Muscle layer of duodenum (tissue), 2 donors: ENCODE measurements around the gene MAD1L1.

ENCODE experiments used
- H3K27ac ChIP-seq: one replicate; pipeline ENCODE4 v1.7.0; 2013; ENCODE audit warnings: mild to moderate bottlenecking, low read length
- H3K27me3 ChIP-seq: one replicate; pipeline ENCODE4 v1.7.0; 2013; ENCODE audit warnings: low read depth, mild to moderate bottlenecking, control low read depth, low read length
- H3K36me3 ChIP-seq, 2 donors: one replicate each; pipeline ENCODE4 v1.7.0; 2013; ENCODE audit warnings: low read length in 2 of 2, control low read depth in 1 of 2, mild to moderate bottlenecking in 1 of 2; ENCODE audit not compliant: insufficient read depth in 2 of 2, control insufficient read depth in 1 of 2
- H3K4me1 ChIP-seq, 2 donors: one replicate each; pipeline ENCODE4 v1.7.0; 2013; ENCODE audit warnings: low read length in 2 of 2, mild to moderate bottlenecking in 2 of 2, control low read depth in 1 of 2, moderate library complexity in 1 of 2; ENCODE audit not compliant: insufficient read depth in 2 of 2, control insufficient read depth in 1 of 2
- H3K4me3 ChIP-seq, 2 donors: one replicate each; pipeline ENCODE4 v1.7.0; 2013; ENCODE audit warnings: low read length in 2 of 2, low read depth in 1 of 2, mild to moderate bottlenecking in 1 of 2
- H3K9me3 ChIP-seq, 2 donors: one replicate each; pipeline ENCODE4 v1.7.0; 2013; ENCODE audit warnings: low read length in 2 of 2, control low read depth in 1 of 2, mild to moderate bottlenecking in 1 of 2; ENCODE audit not compliant: control insufficient read depth in 1 of 2
- donor health status: healthy.

Gene MAD1L1

DNA sequence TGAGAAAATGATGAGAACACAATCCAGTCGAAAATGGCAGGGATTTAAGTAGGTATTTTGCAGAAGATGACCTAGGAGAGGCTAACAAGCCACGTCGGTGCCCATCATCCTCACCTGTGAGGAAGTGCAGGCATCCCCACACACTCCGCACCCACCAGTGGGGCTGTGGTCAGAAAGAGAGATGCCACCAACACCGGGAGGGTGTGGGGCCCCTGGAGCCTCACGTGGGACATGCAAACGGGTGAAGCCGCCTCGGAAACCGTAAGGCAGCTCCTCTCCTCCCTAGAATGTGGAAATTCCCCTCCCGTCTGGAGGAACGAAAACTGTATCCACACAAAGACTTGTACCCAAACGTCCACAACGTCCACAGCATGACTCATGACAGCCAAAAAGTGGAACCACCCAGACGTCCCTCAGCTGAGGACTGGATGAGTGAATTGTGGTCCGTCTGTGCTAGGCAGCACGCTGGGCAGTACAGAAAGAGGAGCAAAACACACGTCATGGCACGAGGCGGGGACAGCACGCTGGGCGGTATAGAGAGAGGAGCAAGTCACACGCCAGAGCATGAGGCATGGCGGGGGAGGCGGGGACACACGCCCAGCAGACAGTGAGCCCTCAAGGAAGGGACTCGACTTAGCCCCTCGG, 316.7 kb downstream of the MAD1L1 start:
- H3K27me3 ChIP-seq, result no peaks in the 10 kb centered on the region
- no peak overlapping the region for H3K27ac ChIP-seq
- H3K9me3 ChIP-seq, result no peaks in the 10 kb centered on the region
- H3K4me3 ChIP-seq, result no peak overlapping the region
- no peaks in the 10 kb centered on the region for H3K36me3 ChIP-seq
- H3K4me1 ChIP-seq, result peaks cover 0 to 10% of the 10 kb centered on the region in 2 donors

DNA sequence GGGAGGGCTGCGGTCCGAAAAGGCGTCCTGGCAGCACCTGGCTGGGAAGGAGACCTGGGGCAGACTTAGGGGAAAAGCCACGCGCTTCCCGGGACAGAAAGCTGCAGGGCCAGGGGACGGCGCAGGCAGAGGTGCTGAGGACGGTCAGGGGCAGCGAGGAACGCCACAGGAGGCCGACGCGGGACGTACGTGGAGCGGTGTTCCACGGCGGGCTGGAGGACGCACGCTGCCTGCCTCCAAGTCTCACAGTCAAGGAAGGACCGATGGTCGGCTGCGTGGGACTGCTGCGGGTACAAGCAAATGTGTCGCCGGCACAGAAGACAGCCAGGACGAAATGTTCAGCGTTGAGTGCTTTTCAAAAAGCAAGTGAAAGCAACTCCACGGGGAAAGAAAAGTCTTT, 317.4 kb downstream of the MAD1L1 start:
- Histone ChIP-seq H3K27ac (no peak overlapping the region), H3K4me3 (no peak overlapping the region), H3K9me3 (no peaks in the 10 kb centered on the region), H3K36me3 (no peaks in the 10 kb centered on the region), H3K4me1 (peaks cover 0 to 10% of the 10 kb centered on the region in 2 donors), H3K27me3 (no peaks in the 10 kb centered on the region)

DNA sequence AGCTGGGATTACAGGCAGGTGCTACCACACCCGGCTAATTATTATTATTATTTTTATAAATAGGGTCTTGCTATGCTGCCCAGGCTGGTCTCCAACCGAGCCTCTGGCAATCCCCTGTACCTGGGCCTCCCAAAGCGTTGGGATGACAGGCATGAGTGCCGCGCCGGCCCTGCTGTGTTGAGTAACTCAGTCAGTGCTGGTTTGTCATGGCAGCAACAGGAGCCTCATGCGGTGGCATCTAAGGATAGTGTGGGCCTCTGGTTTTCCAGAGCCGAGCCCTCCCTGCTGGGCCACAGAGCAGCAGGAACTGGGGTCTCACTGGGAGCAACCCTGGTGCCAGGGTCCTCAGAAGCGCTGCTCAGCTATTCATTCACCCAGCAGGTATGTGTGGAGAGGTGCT, 318.0 kb downstream of the MAD1L1 start:
- Histone ChIP-seq H3K9me3 (no peaks in the 10 kb centered on the region), H3K27ac (no peak overlapping the region), H3K27me3 (no peaks in the 10 kb centered on the region), H3K4me3 (no peak overlapping the region), H3K4me1 (peaks cover 0 to 10% of the 10 kb centered on the region in 2 donors), H3K36me3 (no peaks in the 10 kb centered on the region)

GRCh38 chr7:1914321-1914720, 318.4 kb downstream of the MAD1L1 start:
- no peaks in the 10 kb centered on the region for H3K36me3 ChIP-seq
- no peaks in the 10 kb centered on the region for H3K9me3 ChIP-seq
- H3K4me3 ChIP-seq, result no peak overlapping the region
- no peak overlapping the region for H3K27ac ChIP-seq
- peaks cover 0 to 10% of the 10 kb centered on the region in 2 donors for H3K4me1 ChIP-seq
- H3K27me3 ChIP-seq, result no peaks in the 10 kb centered on the region

DNA sequence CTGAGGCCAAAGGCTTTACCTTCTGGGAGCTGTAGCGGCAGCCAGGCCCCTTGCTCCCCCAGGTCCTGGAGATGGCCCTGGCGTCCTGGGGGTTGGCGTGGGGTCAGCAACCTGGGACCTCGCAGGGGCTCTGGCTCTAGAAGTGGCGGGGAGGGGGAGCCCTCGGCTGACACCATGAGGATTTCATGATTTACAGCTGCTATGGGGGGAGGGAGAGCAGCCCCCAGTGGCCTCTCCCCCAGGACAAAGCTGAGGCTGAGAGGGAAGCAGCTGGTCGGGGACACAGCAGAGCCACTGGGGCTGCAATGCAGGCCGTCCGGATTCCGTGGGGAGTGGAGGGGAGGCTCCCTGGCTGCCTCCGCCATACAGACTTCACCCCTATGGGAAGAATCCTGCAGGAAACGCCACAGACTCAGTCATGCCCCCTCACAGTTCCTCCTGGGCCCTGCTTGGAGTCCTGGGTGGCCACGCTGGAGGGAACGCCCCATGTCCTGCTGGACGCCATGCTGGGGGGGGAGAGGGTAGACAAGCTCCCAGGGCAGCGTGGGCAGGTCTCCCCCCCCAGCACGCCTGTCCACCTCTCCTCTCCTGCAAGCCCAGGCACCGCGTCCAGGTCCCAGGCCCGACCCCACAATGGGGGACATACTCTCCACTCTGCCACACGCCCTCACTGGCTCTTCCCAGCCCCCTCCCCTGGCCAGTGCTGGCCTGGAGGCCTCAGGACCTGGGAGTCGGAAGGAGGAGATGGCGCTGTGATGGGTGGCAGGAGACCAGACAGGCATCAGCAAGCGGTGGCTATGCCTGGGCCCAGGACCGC, 319.1 kb downstream of the MAD1L1 start:
- Histone ChIP-seq H3K4me1 (peaks cover 0 to 10% of the 10 kb centered on the region in 2 donors), H3K4me3 (no peak overlapping the region), H3K27me3 (no peaks in the 10 kb centered on the region), H3K9me3 (no peaks in the 10 kb centered on the region), H3K36me3 (no peaks in the 10 kb centered on the region), H3K27ac (no peak overlapping the region)

DNA sequence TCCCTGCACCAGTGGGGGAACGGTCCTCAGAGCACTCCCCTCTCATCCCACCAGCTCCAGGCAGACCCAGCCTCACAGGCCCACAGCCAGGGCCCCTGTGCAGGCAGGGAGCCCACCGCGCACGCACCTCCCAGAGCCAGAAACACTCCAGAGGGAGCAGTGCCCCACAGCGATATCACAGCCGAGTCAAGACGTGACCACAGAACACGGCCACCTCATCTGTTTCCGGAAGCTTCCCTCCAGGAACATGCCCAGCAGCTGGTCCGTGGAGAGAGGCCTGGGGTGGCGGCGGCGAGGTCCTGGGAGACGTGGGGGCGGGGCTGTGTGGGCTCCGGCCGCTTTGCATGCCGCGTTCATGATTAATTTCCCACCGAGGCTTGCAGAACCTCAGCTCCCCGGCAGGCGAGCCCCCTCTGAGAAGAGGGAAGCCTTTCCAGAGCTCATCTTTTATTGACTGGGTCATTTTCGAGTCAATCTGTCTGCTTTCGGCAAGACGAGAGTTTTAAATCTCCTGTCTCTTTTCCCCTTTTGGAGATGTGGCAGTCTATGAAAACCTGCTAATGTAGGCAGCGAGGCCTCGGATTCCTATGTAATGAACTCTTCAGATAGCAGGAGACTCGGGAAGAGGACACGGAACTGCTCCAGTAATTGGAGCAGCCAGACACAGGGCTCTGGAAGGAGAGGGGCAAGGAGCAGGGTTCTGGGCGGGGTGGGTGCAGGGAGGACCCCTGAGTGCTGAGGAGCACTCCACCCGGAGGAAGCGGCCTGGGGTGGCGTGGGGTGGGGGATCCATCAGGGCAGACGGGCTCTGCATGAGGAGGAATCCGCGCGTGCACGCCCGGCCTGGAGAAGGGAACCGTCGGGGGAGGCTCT, 319.9 kb downstream of the MAD1L1 start:
- Histone ChIP-seq H3K4me1 (peaks cover 0 to 10% of the 10 kb centered on the region in 2 donors), H3K36me3 (no peaks in the 10 kb centered on the region), H3K27me3 (no peaks in the 10 kb centered on the region), H3K9me3 (no peaks in the 10 kb centered on the region), H3K27ac (no peak overlapping the region), H3K4me3 (no peak overlapping the region)

GRCh38 chr7:1911571-1911970, 321.2 kb downstream of the MAD1L1 start:
- Histone ChIP-seq H3K4me3 (no peak overlapping the region), H3K4me1 (peaks cover 0 to 10% of the 10 kb centered on the region in 2 donors), H3K27me3 (no peaks in the 10 kb centered on the region), H3K9me3 (no peaks in the 10 kb centered on the region), H3K36me3 (no peaks in the 10 kb centered on the region), H3K27ac (no peak overlapping the region)

DNA sequence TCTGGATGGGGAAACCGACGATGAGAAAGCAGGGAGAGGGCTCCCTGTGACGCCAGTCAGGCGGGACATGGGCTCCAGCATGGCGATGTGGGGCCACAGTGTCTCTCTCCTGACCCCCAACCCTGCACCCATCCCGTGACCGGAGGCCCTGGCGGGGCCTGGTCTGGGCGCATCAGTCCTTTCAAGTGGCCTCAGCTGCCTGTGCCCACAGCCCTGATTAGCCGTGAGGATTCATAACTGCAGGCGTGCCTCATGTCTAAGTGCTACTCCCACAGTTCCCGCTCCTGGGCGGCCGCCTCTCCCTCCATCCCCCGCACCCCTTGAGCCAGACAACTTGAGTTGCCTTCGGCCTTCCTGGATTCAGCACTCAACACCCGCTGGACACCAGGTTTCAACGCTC, 321.9 kb downstream of the MAD1L1 start:
- Histone ChIP-seq H3K4me1 (peaks cover 0 to 10% of the 10 kb centered on the region in 2 donors), H3K9me3 (no peaks in the 10 kb centered on the region), H3K27me3 (no peaks in the 10 kb centered on the region), H3K27ac (no peak overlapping the region), H3K4me3 (no peak overlapping the region), H3K36me3 (no peaks in the 10 kb centered on the region)

DNA sequence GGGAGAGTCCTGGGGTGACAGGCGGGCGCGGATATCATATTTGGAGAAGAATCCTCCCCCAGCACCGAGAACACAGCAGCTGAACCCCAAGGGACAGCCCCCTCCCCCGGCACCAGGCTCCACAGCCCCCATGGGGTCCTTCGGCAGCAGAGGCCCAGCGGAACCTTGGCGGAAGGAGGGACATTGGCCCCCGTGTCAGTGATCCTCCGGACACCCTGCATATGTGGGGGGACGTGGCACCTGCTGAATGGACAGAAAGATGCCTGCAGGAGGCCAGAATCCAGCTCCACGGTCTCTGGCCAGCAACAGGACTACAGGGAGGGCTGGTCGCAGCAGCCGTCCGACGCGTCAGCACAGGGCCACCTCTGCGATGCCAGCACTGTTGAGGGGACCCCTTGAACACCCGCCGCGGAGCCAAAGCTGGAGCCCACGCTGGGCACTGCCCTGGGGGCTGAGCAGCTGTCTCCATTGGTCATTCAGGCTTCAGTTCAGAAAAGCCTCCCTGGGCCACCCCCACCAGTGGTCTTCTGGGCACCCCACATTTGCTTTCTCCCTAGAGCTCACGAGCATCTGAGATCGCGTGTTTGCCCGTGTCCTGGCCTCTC, 322.6 kb downstream of the MAD1L1 start:
- Histone ChIP-seq H3K4me1 (peaks cover 0 to 10% of the 10 kb centered on the region in 2 donors), H3K4me3 (no peak overlapping the region), H3K9me3 (no peaks in the 10 kb centered on the region), H3K27ac (no peak overlapping the region), H3K36me3 (no peaks in the 10 kb centered on the region), H3K27me3 (no peaks in the 10 kb centered on the region)

- no peaks in the 10 kb centered on the region for H3K36me3 ChIP-seq
- H3K9me3 ChIP-seq, result no peaks in the 10 kb centered on the region
- no peak overlapping the region for H3K4me3 ChIP-seq
- no peak overlapping the region for H3K27ac ChIP-seq
- H3K4me1 ChIP-seq, result peaks cover 0 to 10% of the 10 kb centered on the region in 2 donors
- no peaks in the 10 kb centered on the region for H3K27me3 ChIP-seq
Observed at GRCh38 chr7:1909476-1909875, 323.3 kb downstream of the MAD1L1 start.
